HG03469 (cell line): ENCODE data around the gene CUEDC2.

ENCODE experiments used
- ATAC-seq: cut with Tn5 transposase; IDR thresholded peaks from one replicate; pipeline ENCODE4 v1.9.1; 2021; ENCODE audit warnings: mild to moderate bottlenecking, moderate library complexity, moderate number of reproducible peaks; ENCODE audit not compliant: unreplicated experiment

Gene CUEDC2

GRCh38 chr10:102375867-102376266, 56.5 kb downstream of the CUEDC2 start:
- no peak for ATAC-seq

DNA sequence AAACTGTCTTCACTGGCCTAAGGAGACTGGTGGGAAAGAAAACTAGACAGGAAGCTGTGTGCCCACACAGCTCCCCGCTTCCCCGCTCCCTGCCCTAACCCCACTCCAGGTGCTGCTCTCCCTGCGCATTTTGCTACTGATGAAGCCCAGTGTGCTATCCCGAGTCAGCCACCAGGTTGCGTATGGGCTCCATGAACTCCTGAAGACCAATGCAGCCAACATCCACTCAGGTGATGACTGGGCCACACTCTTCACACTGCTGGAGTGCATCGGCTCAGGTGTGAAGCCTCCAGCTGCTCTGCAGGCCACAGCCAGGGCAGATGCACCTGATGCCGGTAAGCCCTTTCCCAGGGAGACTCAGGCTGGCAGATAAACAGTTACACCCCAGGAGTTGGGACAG, 57.1 kb downstream of the CUEDC2 start:
- ATAC-seq, result no peak
